Retinal pigment epithelial cell (primary cell): Measurements from ENCODE around the gene SH3BP1.

Source experiments
- DNase-seq: peaks from one replicate; pipeline ENCODE4 v3.0.0-alpha.2; 2010; ENCODE audit warnings: low read depth
- H3K4me3 ChIP-seq: 2 replicates; pipeline ENCODE4 v1.5.1; 2011; ENCODE audit warnings: mild to moderate bottlenecking, low read length, control low read depth, moderate library complexity
- TF ChIP-seq, protein P1 (sequence below): conservative IDR thresholded peaks from 2 replicates; pipeline ENCODE4 v1.5.1; 2011; ENCODE audit warnings: low read depth, low read length, control low read depth, inconsistent platforms

The SH3BP1 gene

GRCh38 chr22:37617431-37617830, 22.0 kb upstream of the SH3BP1 start:
- H3K4me3 ChIP-seq = no peak overlapping the region
- no peak for DNase-seq
- TF ChIP-seq, protein P1, sequence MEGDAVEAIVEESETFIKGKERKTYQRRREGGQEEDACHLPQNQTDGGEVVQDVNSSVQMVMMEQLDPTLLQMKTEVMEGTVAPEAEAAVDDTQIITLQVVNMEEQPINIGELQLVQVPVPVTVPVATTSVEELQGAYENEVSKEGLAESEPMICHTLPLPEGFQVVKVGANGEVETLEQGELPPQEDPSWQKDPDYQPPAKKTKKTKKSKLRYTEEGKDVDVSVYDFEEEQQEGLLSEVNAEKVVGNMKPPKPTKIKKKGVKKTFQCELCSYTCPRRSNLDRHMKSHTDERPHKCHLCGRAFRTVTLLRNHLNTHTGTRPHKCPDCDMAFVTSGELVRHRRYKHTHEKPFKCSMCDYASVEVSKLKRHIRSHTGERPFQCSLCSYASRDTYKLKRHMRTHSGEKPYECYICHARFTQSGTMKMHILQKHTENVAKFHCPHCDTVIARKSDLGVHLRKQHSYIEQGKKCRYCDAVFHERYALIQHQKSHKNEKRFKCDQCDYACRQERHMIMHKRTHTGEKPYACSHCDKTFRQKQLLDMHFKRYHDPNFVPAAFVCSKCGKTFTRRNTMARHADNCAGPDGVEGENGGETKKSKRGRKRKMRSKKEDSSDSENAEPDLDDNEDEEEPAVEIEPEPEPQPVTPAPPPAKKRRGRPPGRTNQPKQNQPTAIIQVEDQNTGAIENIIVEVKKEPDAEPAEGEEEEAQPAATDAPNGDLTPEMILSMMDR = no peak

DNA sequence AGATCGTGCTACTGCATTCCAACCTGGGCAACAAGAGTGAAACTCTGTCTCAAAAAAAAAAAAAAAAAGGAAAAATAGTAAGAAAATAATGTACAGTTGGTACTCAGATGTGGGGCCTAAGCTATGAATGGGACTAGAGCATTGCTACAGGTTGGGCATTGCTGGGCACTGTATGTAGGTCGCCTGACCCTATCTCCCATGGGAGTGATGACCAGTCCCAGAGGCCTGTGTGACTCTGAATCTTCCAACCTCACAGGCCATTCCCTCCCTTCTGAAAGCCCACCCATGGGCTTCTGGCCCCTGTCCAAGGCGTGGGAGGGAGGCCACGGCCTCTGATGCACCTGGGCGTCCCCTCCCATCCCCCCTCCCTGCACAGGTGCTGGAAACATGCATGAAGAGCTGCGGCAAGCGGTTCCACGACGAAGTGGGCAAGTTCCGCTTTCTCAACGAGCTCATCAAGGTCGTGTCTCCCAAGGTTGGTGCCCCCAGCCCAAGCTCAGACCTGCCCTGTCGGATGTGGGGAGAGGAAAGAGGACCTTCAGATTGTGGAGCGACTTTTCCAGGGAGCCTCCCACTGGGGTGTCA, 21.3 kb upstream of the SH3BP1 start:
- no peak overlapping the region for H3K4me3 ChIP-seq
- TF ChIP-seq, protein P1 = no peak
- DNase-seq = no peak

- TF ChIP-seq, protein P1 = no peak
- no peak for DNase-seq
- no peak overlapping the region for H3K4me3 ChIP-seq
These were observed 20.8 kb upstream of the SH3BP1 start for GRCh38 chr22:37618674-37619073.

DNA sequence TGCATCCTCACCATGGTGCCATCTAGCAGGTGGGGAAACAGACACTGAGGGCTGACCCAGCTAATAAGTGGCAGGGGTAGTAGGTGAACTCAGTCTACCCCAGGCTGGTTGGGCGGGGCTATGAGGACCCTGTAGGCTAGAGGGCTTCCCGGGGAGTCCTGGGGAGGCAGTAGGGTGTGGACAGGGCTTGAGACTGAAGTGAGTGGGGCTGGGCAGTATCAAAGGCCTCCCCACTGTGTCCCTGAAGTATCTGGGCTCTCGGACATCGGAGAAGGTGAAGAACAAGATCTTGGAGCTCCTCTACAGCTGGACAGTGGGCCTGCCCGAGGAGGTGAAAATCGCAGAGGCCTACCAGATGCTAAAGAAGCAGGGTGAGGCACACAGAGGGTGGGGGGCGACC, 19.5 kb upstream of the SH3BP1 start:
- no peak overlapping the region for H3K4me3 ChIP-seq
- TF ChIP-seq, protein P1 = no peak
- DNase-seq = no peak

- H3K4me3 ChIP-seq = no peak overlapping the region
- DNase-seq = no peak
- TF ChIP-seq, protein P1 = no peak
These were observed 18.1 kb upstream of the SH3BP1 start for GRCh38 chr22:37621352-37621860.

DNA sequence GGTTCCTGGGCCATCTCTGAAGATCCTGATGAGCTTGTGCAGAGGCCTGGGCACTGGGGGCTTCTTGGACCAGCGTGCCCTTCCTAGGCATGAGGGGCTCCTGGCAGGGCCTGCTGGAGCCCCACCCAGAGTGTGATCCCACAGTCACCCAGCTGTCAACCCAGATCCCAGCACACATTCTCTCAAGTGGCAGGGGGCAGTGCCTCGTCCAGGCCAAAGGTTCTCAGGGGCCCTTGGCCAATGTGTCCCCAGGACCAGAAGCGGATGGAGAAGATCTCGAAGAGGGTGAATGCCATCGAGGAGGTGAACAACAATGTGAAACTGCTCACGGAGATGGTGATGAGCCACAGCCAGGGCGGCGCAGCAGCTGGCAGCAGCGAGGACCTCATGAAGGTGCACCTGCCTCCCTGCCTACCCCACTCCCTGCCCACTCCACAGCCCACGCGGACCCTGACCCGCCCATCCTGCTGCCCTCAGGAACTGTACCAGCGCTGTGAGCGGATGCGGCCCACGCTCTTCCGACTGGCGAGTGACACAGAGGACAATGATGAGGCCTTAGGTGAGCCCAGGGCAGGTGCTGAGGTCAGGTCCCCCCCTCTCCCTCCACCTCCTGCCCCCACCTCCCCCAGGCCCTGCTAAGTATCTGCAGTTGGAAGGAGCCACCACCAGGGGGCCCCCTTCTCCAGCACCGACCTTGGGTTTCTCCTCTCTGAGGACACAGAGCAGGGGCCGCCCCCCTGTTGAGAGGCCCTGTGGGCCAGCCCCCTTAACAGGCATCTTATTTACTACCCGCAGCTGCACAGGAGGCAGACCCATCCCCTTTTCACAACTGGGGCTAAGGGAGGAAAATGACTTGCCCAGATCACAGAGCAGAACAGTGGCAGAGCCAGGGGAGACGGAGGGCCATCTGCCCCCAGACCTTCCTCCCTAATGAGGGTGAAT, 16.1 kb upstream of the SH3BP1 start:
- no peak overlapping the region for H3K4me3 ChIP-seq
- TF ChIP-seq, protein P1 = peak; percentile 70
- no peak for DNase-seq

DNA sequence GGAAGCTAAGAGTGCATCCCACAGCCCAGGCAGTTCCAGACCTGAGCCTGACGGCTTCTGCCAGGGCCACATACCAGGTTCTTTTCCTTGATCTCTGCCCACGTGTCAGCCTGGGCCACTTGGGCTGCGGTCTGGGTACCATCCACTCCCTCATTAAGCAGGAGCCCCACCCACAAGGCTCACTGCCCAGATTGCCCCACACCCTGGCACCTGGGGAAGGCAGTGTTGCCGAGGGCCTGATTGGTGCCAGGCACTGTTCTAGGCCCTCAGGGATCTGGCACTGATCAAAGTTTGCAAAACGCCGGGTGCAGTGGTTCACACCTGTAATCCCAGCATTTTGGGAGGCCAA, 15.5 kb upstream of the SH3BP1 start:
- TF ChIP-seq, protein P1 = no peak

More for the DNA sequence above, 15.5 kb upstream of the SH3BP1 start:
- no peak overlapping the region for H3K4me3 ChIP-seq
- DNase-seq = no peak
